ENCODE data around the gene C1QB.

Gene C1QB

GRCh38 chr1:22652881-22653316, at the start of gene C1QB:
Gene C1QB, plus strand, starts transcription at chr1:22653236. Its CDS starts 6,227 bp downstream, at chr1:22659463.
- no peak for DNase-seq (ENCODE audit: low read depth in 2 of 2)

- DNase-seq (ENCODE audit: low read depth in 2 of 2) = no peak
Observed at GRCh38 chr1:22606161-22606560, 46.9 kb upstream of the C1QB start.

GRCh38 chr1:22607154-22607553, 45.9 kb upstream of the C1QB start:
- DNase-seq (ENCODE audit: low read depth in 2 of 2) = no peak

- DNase-seq (ENCODE audit: low read depth in 2 of 2) = no peak
Observed at GRCh38 chr1:22608361-22608760, 44.7 kb upstream of the C1QB start.

GRCh38 chr1:22609291-22609690, 43.7 kb upstream of the C1QB start:
- DNase-seq (ENCODE audit: low read depth in 2 of 2) = no peak

GRCh38 chr1:22611530-22611947, 41.5 kb upstream of the C1QB start:
- no peak for DNase-seq (ENCODE audit: low read depth in 2 of 2)

- no peak for DNase-seq (ENCODE audit: low read depth in 2 of 2)
Observed at GRCh38 chr1:22612671-22613571, 40.1 kb upstream of the C1QB start.

GRCh38 chr1:22613572-22613918, 39.5 kb upstream of the C1QB start:
- no peak for DNase-seq (ENCODE audit: low read depth in 2 of 2)

- DNase-seq (ENCODE audit: low read depth in 2 of 2) = no peak
Observed at GRCh38 chr1:22613951-22614350, 39.1 kb upstream of the C1QB start.

- no peak for DNase-seq (ENCODE audit: low read depth in 2 of 2)
Observed at GRCh38 chr1:22615886-22616285, 37.1 kb upstream of the C1QB start.

- DNase-seq (ENCODE audit: low read depth in 2 of 2) = no peak
Observed at GRCh38 chr1:22616571-22616970, 36.5 kb upstream of the C1QB start.

- DNase-seq (ENCODE audit: low read depth in 2 of 2) = no peak
Observed at GRCh38 chr1:22618056-22618455, 35.0 kb upstream of the C1QB start.

- no peak for DNase-seq (ENCODE audit: low read depth in 2 of 2)
Observed at GRCh38 chr1:22619252-22619651, 33.8 kb upstream of the C1QB start.

GRCh38 chr1:22619798-22620197, 33.2 kb upstream of the C1QB start:
- no peak for DNase-seq (ENCODE audit: low read depth in 2 of 2)

GRCh38 chr1:22621761-22622160, 31.3 kb upstream of the C1QB start:
- no peak for DNase-seq (ENCODE audit: low read depth in 2 of 2)

- no peak for DNase-seq (ENCODE audit: low read depth in 2 of 2)
Observed at GRCh38 chr1:22625262-22625925, 27.6 kb upstream of the C1QB start.

GRCh38 chr1:22626237-22627157, 26.5 kb upstream of the C1QB start:
- no peak for DNase-seq (ENCODE audit: low read depth in 2 of 2)

GRCh38 chr1:22627331-22627730, 25.7 kb upstream of the C1QB start:
- DNase-seq (ENCODE audit: low read depth in 2 of 2) = no peak

- no peak for DNase-seq (ENCODE audit: low read depth in 2 of 2)
Observed at GRCh38 chr1:22628698-22629444, 24.2 kb upstream of the C1QB start.

GRCh38 chr1:22629886-22630285, 23.1 kb upstream of the C1QB start:
- DNase-seq (ENCODE audit: low read depth in 2 of 2) = no peak

GRCh38 chr1:22633697-22634463, 19.2 kb upstream of the C1QB start:
- DNase-seq (ENCODE audit: low read depth in 2 of 2) = no peak

Measured in stimulated activated CD8-positive, alpha-beta memory T cell treated with anti-CD3 and anti-CD28 coated beads, Interleukin-15, amount 100 ng/mL, for 48 hours (primary cell).